Measurements from ENCODE around the gene SCT.

The SCT gene

DNA sequence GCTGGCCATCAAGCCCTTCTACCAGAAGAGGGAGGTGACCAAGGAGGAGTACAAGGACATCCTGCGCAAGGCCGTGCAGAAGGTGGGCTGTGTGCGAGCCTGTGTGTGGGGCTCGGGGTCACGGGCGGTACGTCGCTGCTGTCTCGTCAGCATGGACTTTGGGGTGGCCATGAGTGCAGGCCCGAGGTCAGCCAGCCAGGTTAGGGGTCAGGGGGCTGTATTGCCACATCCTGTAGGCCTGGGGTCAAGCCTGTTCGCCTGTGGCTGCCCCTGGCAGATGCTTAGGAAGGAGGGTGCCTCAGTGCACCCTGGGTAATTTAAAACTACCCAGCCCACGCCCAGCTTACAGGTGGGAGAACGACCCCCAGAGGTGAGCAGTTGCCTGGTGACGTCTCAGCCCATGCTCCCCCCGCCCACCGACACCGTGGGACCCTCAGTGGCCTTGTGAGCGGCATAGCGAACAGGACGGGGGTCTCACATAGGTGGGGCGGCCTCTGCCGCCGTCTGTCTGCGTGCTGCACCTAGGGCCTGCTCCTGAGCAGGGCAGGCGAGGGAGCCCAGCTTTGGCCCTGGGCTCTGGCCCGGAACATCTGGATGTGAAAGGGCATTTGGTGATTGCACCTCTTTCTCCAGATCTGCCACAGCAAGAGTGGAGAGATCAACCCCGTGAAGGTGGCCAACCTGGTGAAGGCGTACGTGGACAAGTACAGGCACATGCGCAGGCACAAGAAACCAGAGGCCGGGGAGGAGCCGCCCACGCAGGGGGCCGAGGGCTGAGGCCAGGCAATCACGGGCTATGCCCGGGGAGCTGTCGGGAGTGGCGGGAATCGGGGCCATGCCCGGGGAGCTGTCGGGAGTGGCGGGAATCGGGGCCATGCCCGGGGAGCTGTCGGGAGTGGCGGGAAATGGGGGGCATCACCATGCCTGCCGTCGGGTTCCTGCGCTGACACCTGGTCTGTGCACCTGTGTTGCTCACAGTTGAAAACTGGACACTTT is 15.7 kb downstream of the SCT start:
- DNase-seq (ENCODE audit: extremely low read depth in 1 of 2, low read depth in 1 of 2), result no peak

DNA sequence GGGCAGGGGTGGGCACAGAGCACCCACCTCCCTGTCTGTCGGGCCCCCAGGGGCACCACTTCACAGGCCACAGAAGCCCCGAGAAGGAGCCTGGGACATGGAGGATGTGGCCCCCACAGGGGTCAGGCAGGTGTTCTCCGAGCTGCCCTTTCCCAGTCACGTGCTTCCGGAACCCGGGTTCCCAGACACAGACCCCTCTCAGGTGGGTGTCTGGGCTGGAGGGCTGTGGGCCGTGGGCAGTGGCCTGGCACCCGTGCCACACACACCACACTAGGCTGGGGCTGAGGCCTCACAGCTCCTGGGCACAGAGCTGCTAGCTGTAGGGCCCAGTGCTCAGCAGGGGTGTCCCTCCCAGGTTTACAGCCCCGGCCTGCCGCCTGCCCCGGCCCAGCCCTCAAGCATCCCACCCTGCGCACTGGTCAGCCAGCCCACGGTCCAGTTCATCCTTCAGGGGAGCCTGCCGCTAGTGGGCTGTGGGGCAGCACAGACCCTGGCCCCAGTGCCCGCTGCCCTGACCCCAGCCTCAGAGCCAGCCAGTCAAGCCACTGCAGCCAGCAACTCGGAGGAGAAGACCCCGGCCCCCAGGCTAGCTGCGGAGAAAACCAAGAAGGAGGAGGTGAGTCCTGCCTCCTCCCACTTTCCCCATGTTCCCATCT is 16.7 kb downstream of the SCT start:
- DNase-seq (ENCODE audit: extremely low read depth in 1 of 2, low read depth in 1 of 2), result no peak

GRCh38 chr11:609341-609811 is 17.6 kb downstream of the SCT start:
- DNase-seq (ENCODE audit: extremely low read depth in 1 of 2, low read depth in 1 of 2), result no peak

- DNase-seq (ENCODE audit: extremely low read depth in 1 of 2, low read depth in 1 of 2), result no peak
Measured at GRCh38 chr11:608791-609251, 18.2 kb downstream of the SCT start.

GRCh38 chr11:607971-608659 is 18.9 kb downstream of the SCT start:
- DNase-seq (ENCODE audit: extremely low read depth in 1 of 2, low read depth in 1 of 2), result no peak

GRCh38 chr11:607020-607780 is 19.8 kb downstream of the SCT start:
- DNase-seq (ENCODE audit: extremely low read depth in 1 of 2, low read depth in 1 of 2), result no peak

GRCh38 chr11:606245-606644 is 20.7 kb downstream of the SCT start:
- DNase-seq (ENCODE audit: extremely low read depth in 1 of 2, low read depth in 1 of 2), result no peak

DNA sequence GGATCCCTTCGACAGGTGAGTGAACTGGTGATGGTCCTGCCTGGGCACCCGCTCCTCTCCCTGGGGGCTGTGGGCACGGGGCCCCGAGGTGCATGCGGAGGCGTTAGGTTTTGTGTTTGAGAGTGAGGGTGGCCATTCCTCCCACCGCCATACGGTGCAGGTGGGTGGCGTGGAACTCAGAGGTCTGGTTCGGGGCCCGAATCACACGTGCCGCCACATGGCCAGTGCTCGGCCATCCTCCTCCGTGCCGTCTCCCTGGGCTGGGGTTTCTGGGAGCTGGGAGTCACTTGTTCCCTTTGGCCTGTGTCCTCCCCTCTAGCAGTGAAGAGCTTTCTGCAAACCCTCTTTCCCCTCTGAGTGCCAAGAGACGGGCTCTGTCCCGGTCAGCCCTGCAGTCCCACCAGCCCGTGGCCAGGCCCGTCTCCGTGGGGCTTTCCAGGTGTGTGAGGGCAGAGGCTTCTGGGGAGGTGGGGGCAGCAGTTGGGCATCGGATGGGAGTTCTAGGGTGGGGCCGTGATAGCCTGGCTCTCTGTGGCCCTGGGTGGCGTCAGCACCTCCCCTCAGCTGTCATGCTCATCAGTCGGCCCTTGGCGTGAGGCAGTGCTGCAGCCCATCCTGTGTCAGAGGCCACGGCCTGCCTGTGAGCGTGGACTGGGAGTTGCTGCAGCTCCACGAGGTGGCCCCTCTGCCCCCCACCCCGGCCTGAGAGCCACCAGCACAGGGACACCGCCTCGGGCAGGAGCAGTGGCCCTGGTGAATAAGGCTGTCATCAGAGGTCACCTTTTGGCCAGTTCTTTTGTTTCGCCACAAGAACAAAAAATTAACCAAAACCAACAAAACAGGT is 21.5 kb downstream of the SCT start:
- DNase-seq (ENCODE audit: extremely low read depth in 1 of 2, low read depth in 1 of 2), result no peak

DNA sequence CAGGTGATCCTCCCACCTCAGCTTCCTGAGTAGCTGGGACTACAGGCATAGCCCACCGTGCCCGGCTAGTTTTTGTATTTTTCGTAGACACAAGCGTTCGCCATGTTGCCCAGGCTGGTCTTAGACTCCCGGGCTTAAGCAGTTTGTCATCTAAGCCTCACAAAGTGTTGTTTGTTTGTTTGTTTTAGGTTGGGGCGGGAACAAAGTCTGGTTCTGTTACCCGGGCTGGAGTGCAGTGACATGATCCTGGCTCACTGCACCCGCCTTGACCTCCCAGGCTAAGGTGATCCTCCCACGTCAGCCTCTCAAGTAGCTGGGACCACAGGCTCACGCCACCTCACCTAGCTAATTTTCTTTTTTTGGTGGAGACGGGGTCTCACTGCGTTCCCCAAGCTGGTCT is 23.8 kb downstream of the SCT start:
- no peak for DNase-seq (ENCODE audit: extremely low read depth in 1 of 2, low read depth in 1 of 2)

GRCh38 chr11:601573-602245 is 25.3 kb downstream of the SCT start:
- DNase-seq (ENCODE audit: extremely low read depth in 1 of 2, low read depth in 1 of 2), result no peak

DNA sequence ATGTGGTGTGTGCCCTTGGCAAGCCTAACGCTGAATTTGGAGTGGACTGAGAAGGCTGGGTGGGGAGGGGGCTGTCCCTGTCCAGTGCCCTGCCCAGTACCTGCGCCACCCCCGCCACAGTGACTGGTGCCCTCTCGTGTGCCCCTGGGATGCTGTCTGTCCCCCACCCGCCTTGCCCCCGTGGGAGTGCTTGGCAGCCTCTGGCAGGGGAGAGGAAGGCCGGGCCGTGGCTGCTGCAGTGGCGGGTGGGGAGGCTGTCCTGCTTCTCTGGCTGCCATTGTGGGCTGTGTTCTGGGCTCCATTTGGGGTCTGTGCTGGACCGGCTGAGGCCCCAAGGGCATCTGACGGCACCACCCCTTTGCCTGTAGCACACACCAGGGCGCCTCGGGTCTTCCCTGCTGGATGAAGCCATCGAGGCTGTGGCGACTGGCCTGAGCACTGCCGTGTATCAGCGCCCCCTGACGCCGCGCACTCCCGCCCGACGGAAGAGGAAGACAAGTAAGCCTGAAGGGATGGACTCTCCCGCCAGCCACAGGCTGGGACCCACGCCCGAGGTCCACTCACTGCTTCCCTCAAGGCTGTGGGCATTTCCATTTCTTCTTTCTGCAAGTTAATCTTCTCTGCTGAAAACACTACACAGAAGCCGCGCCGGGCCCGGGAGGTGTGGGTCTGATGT is 28.8 kb downstream of the SCT start:
- no peak for DNase-seq (ENCODE audit: extremely low read depth in 1 of 2, low read depth in 1 of 2)

- DNase-seq (ENCODE audit: extremely low read depth in 1 of 2, low read depth in 1 of 2), result no peak
Measured at GRCh38 chr11:597166-597725, 29.7 kb downstream of the SCT start.

GRCh38 chr11:596374-596773 is 30.6 kb downstream of the SCT start:
- DNase-seq (ENCODE audit: extremely low read depth in 1 of 2, low read depth in 1 of 2), result no peak

DNA sequence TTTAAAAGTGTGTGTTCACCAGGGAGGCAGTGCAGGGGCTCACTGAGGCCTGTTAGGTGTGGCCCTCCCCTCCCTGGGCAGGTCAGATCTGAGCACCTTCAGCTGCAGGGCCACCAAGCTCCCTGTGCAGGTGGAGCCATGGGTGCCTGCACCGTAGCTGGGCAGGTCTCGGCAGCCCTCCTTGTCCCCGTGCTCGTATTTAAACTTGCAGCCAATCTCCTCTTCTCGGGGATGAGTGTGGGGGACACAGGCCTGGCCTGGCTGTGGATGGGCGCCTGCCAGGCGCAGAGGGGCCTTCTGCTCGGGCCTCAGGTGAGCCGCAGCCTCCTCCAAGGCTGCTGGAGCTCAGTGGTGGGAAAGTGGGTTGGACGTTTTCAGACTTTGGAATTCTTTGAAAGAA is 31.6 kb downstream of the SCT start:
- no peak for DNase-seq (ENCODE audit: extremely low read depth in 1 of 2, low read depth in 1 of 2)

DNA sequence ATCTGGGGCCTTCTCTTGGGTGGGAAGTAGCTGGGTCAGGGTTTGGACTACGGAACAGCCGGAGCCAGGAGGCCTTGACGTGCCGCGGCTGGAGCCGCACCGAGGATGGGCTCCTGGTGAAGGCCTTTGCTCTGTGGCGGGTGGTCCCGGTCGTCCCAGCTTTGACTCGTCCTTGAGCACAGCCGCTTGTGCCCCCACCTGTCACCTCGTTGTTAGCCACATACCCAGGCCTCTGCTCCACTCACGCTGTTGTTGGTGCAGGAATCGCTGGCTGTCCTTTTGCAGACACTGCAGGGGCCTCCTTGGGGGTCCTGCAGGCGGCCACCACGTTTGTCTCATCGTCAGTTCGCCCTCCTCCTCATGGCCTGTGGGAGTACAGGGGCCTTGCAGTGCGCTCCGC is 33.6 kb downstream of the SCT start:
- DNase-seq (ENCODE audit: extremely low read depth in 1 of 2, low read depth in 1 of 2), result no peak

GRCh38 chr11:592918-593317 is 34.1 kb downstream of the SCT start:
- DNase-seq (ENCODE audit: extremely low read depth in 1 of 2, low read depth in 1 of 2), result no peak

- no peak for DNase-seq (ENCODE audit: extremely low read depth in 1 of 2, low read depth in 1 of 2)
Measured at GRCh38 chr11:592501-592900, 34.5 kb downstream of the SCT start.

GRCh38 chr11:590997-591396 is 36.0 kb downstream of the SCT start:
- no peak for DNase-seq (ENCODE audit: extremely low read depth in 1 of 2, low read depth in 1 of 2)

Measured in stimulated activated CD8-positive, alpha-beta memory T cell treated with anti-CD3 and anti-CD28 coated beads, Interleukin-7, amount 100 ng/mL, for 48 hours (primary cell).